ENCODE data around the gene HDDC3. TPM values are rescaled to one million over a fixed set of nuclear protein-coding genes. Genes with fewer than 3 reads are reported as not detected.
A peak's percentile ranks its signal among the peaks of the same experiment; 100 is the strongest.

HDDC3 gene
- total and polyA plus RNA-seq, 9 of the 15 experiments (the other 6 are each of a cell fraction or from before 2014, with no cell fraction given) = 14.9 to 55.8 (median 36.9) TPM

- TF ChIP-seq UBTF (IDR thresholded peaks at IDR 0.05; ENCODE audit: borderline replicate concordance in 1 of 2, low read depth in 2 of 2, low read length in 2 of 2) = no peak
- TF ChIP-seq SAFB (IDR thresholded peaks at IDR 0.05; ENCODE audit: borderline replicate concordance, low read depth, low read length) = no peak
Observed at GRCh38 chr15:90883526-90883975, 48.8 kb downstream of the HDDC3 start (continued).

- no peak overlapping the region for H3K4me2 ChIP-seq (ENCODE audit: insufficient read depth, low read length)
- H3K27me3 ChIP-seq (ENCODE audit: control insufficient read depth in 2 of 2, insufficient read depth in 2 of 2, low read length in 2 of 2) = no peaks in the 10 kb centered on the region
- H3K9me1 ChIP-seq (ENCODE audit: control insufficient read depth, insufficient read depth, low read length) = peaks cover 3% of the 10 kb centered on the region
- ChIA-PET POLR2A (interaction anchor here (0.6 to 1.5 kb wide), 4 partner anchors 19 to 166 kb away, joined by 4 to 5 read pairs (median 4); partner anchors contain the start of gene BLM), CTCF (ENCODE audit: low intra/inter-chr PET ratio) (interaction anchor here (0.6 kb wide), 1 partner anchor 49 kb away, joined by 3 read pairs; no protein-coding TSS in a partner anchor)
- no TSS peak for BruUV-seq (replicated peaks)
- H3K36me3 ChIP-seq (ENCODE audit: control insufficient read depth, insufficient read depth, low read length) = peaks cover 56% of the 10 kb centered on the region
- H3K9me3 ChIP-seq (replicated peaks; ENCODE audit: control insufficient read depth, insufficient read depth, low read depth, low read length) = no peaks in the 10 kb centered on the region
- peaks cover 10 to 67% of the 10 kb centered on the region in 2 experiments; a peak in 4 of 5 replicates for H3K4me1 ChIP-seq (replicated peaks in 1 of 2; ENCODE audit: control insufficient read depth in 2 of 2, insufficient read depth in 2 of 2, low read length in 2 of 2)
- H3K4me3 ChIP-seq = no peak overlapping the region
- peak overlapping the region in 1 of 2 experiments; percentile 64; a peak in 1 of 4 replicates for H3K9ac ChIP-seq (ENCODE audit: insufficient read depth in 1 of 2, low read depth in 2 of 2, low read length in 2 of 2)
- DNase-seq (ENCODE audit: extremely low read depth in 1 of 4, low spot score in 3 of 4) = no peak
- peaks cover 6% of the 10 kb centered on the region; the same call in 1 of the 2 replicates for H4K20me1 ChIP-seq (replicated peaks; ENCODE audit: control insufficient read depth, insufficient read depth, low read length)
- in situ Hi-C loops (cut with MboI) (loop anchor here (10.0 kb wide), 1 partner anchor 568 kb away; no protein-coding TSS in a partner anchor), intact Hi-C loops (cut with micrococcal nuclease) (loop anchor here (10.0 kb wide), 1 partner anchor 558 kb away; no protein-coding TSS in a partner anchor)
- FAIRE-seq = no peak
- H2AFZ ChIP-seq (ENCODE audit: low read depth, low read length) = no peak overlapping the region
- H3K79me2 ChIP-seq (ENCODE audit: control insufficient read depth, insufficient read depth, low read length) = no peaks in the 10 kb centered on the region
- H3K27ac ChIP-seq (ENCODE audit: extremely low read depth, low read depth, low read length) = no peak overlapping the region
- TF ChIP-seq HMG20A (CRISPR knock-in tag; conservative IDR thresholded peaks at IDR 0.05) (no peak), POLR2AphosphoS2 (IDR thresholded peaks at IDR 0.05; ENCODE audit: low read length) (peak; percentile 24; the same call in 1 of the 2 replicates), RBFOX2 (IDR thresholded peaks at IDR 0.05; ENCODE audit: low read depth, low read length) (peak; percentile 49), POLR2G (IDR thresholded peaks at IDR 0.05; ENCODE audit: low read depth, low read length) (peak; percentile 63; the same call in 1 of the 2 replicates), VEZF1 (CRISPR knock-in tag; IDR thresholded peaks at IDR 0.05) (0 out of 2 replicates have a peak, but pooled peaks have one; percentile 12), ZHX1 (conservative IDR thresholded peaks at IDR 0.05; ENCODE audit: low read length) (no peak), PML (IDR thresholded peaks at IDR 0.05; ENCODE audit: low read length) (0 out of 2 replicates have a peak, but pooled peaks have one; percentile 23), HCFC1 (IDR thresholded peaks at IDR 0.05; ENCODE audit: low read depth, low read length) (no peak)
- WGBS (ENCODE audit: insufficient coverage, low coverage, missing lambda C conversion rate) = 81% methylated on average over 10 of the region's 13 CpGs
- peak; percentile 4; the same call in 1 of the 3 replicates for ATAC-seq
Observed at GRCh38 chr15:90882781-90883525, 49.4 kb downstream of the HDDC3 start.
